Activated naive CD8-positive, alpha-beta T cell treated with anti-CD3 and anti-CD28 coated beads for 36 hours (primary cell): ENCODE measurements around the gene POU2AF2. TPM values are rescaled to one million over a fixed set of nuclear protein-coding genes. Genes with fewer than 3 reads are reported as not detected.
"Not testable (repeated sequence)": the region's sequence is repeated elsewhere in the genome, so short reads cannot be mapped to it uniquely, and the experiment has no call there.

Source experiments
- DNase-seq: peaks from one replicate; pipeline ENCODE4 v3.0.0; 2021
- H3K27ac Mint-ChIP-seq: one replicate; pipeline ENCODE4 v1.8.0; 2022; ENCODE audit warnings: mild to moderate bottlenecking, moderate library complexity, mixed read lengths
- H3K27me3 Mint-ChIP-seq: one replicate; pipeline ENCODE4 v1.8.0; 2022; ENCODE audit warnings: mild to moderate bottlenecking, mixed read lengths
- H3K36me3 Mint-ChIP-seq: one replicate; pipeline ENCODE4 v1.8.0; 2021; ENCODE audit warnings: mild to moderate bottlenecking, mixed read lengths
- H3K4me1 Mint-ChIP-seq: one replicate; pipeline ENCODE4 v1.8.0; 2021; ENCODE audit warnings: mixed read lengths
- H3K4me3 Mint-ChIP-seq: one replicate; pipeline ENCODE4 v1.8.0; 2022; ENCODE audit warnings: mild to moderate bottlenecking, moderate library complexity, mixed read lengths
- H3K9me3 Mint-ChIP-seq: one replicate; pipeline ENCODE4 v1.8.0; 2022; ENCODE audit warnings: mixed read lengths
- total RNA-seq, 2 experiments: library from RNA; stranded (reverse); gene quantifications; one replicate each; pipeline ENCODE4 v1.2.3, GENCODE V29; 2021

The POU2AF2 gene
- total RNA-seq, 2 experiments from 2014 or later = not detected

GRCh38 chr11:111283945-111284481, 38.5 kb downstream of the POU2AF2 start:
- H3K36me3 Mint-ChIP-seq = no peaks in the 10 kb centered on the region
- no peak overlapping the region for H3K4me3 Mint-ChIP-seq
- H3K9me3 Mint-ChIP-seq = no peaks in the 10 kb centered on the region
- H3K4me1 Mint-ChIP-seq = no peaks in the 10 kb centered on the region
- DNase-seq = no peak
- H3K27ac Mint-ChIP-seq = no peak overlapping the region
- no peaks in the 10 kb centered on the region for H3K27me3 Mint-ChIP-seq

DNA sequence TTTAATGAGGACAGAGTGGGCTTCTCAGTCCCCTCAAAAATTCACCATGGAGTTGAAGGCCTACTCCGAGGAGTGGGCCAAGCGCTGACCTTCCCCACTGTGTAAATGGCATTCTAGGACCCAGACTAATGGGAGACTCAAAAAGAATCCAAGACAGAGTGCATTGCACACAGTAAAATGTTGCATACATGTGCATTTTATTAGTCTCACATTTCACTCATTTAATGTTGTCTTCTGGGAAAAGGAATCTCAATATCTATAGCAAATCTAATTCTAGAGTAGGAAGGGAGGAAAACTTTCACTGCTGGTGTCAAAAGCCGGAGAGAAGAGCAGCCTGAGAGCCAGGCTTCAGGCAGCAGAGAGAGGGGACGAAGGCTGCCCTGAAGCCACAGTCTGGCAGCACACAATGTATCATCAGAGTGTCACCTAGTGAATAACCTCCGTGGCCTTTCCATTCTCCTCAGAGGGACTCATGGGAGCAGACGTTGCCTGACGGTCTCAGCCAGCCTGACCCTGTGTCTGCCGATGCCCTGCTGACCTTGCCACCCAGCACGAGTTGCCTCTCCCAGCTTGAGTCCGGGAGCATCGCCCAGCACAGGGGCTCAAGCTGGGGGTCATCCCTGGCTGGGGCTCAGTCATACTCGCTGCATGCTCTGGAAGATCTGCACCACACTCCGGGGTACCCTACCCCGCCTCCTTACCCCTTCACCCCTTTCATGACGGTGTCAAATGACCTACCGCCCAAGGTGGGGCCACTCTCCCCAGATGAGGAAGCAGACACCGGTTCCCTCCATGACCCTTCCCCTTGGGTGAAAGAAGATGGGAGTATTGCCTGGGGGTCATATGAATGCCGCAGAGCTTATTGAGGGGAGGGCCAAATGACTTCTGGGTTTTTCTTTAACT, 39.9 kb downstream of the POU2AF2 start:
- Mint-ChIP-seq H3K36me3 (no peaks in the 10 kb centered on the region), H3K4me1 (no peaks in the 10 kb centered on the region), H3K27me3 (no peaks in the 10 kb centered on the region), H3K9me3 (no peaks in the 10 kb centered on the region), H3K4me3 (no peak overlapping the region), H3K27ac (no peak overlapping the region)
- DNase-seq = no peak

DNA sequence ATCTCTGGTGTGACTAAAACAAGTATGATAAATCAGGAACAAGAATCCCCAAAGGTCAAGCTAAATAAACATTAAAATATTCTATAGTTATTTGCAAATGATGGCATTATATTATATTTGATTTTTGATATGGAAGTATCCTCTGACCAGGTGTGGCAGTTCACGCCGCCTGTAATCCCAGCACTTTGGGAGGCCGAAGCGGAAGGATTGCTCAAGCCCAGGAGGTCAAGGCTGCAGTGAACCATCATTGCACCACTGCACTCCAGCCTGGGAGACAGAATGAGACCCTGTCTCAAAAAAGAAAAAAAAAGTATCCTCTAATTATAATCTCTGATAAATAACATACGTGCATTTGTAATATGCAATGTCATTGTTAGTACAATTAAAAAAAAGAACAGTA, 46.2 kb downstream of the POU2AF2 start:
- H3K36me3 Mint-ChIP-seq = no peaks in the 10 kb centered on the region
- no peaks in the 10 kb centered on the region for H3K27me3 Mint-ChIP-seq
- no peak overlapping the region for H3K27ac Mint-ChIP-seq
- H3K4me1 Mint-ChIP-seq = no peaks in the 10 kb centered on the region
- H3K4me3 Mint-ChIP-seq = no peak overlapping the region
- no peak for DNase-seq
- no peaks in the 10 kb centered on the region for H3K9me3 Mint-ChIP-seq

DNA sequence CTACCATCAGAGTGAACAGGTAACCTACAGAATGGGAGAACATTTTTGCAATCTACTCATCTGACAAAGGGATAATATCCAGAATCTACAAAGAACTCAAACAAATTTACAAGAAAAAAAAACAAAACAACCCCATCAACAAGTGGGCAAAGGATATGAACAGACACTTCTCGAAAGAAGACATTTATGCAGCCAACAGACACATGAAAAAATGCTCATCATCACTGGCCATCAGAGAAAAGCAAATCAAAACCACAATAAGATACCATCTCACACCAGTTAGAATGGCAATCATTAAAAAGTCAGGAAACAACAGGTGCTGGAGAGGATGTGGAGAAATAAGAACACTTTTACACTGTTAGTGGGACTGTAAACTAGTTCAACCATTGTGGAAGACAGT, 46.9 kb downstream of the POU2AF2 start:
- H3K9me3 Mint-ChIP-seq, H3K4me3 Mint-ChIP-seq, H3K36me3 Mint-ChIP-seq, H3K27ac Mint-ChIP-seq, H3K4me1 Mint-ChIP-seq, H3K27me3 Mint-ChIP-seq, DNase-seq: not testable (repeated sequence)

GRCh38 chr11:111296196-111296595, 50.7 kb downstream of the POU2AF2 start:
- no peaks in the 10 kb centered on the region for H3K4me1 Mint-ChIP-seq
- no peak for DNase-seq
- peaks cover 33% of the 10 kb centered on the region for H3K27me3 Mint-ChIP-seq
- no peaks in the 10 kb centered on the region for H3K9me3 Mint-ChIP-seq
- H3K27ac Mint-ChIP-seq = no peak overlapping the region
- no peak overlapping the region for H3K4me3 Mint-ChIP-seq
- no peaks in the 10 kb centered on the region for H3K36me3 Mint-ChIP-seq

- no peaks in the 10 kb centered on the region for H3K36me3 Mint-ChIP-seq
- no peak overlapping the region for H3K4me3 Mint-ChIP-seq
- no peak for DNase-seq
- no peaks in the 10 kb centered on the region for H3K4me1 Mint-ChIP-seq
- no peak overlapping the region for H3K27ac Mint-ChIP-seq
- H3K27me3 Mint-ChIP-seq = peaks cover 45% of the 10 kb centered on the region
- H3K9me3 Mint-ChIP-seq = no peaks in the 10 kb centered on the region
Measured at GRCh38 chr11:111297696-111298095, 52.2 kb downstream of the POU2AF2 start.

GRCh38 chr11:111298413-111299100, 53.0 kb downstream of the POU2AF2 start, which contains the start of gene POU2AF3:
TSS of gene POU2AF3 (plus strand) at chr11:111298546. CDS start at chr11:111298582, 36 bp downstream.
- H3K4me3 Mint-ChIP-seq = no peak within 1 kb of the TSS

DNA sequence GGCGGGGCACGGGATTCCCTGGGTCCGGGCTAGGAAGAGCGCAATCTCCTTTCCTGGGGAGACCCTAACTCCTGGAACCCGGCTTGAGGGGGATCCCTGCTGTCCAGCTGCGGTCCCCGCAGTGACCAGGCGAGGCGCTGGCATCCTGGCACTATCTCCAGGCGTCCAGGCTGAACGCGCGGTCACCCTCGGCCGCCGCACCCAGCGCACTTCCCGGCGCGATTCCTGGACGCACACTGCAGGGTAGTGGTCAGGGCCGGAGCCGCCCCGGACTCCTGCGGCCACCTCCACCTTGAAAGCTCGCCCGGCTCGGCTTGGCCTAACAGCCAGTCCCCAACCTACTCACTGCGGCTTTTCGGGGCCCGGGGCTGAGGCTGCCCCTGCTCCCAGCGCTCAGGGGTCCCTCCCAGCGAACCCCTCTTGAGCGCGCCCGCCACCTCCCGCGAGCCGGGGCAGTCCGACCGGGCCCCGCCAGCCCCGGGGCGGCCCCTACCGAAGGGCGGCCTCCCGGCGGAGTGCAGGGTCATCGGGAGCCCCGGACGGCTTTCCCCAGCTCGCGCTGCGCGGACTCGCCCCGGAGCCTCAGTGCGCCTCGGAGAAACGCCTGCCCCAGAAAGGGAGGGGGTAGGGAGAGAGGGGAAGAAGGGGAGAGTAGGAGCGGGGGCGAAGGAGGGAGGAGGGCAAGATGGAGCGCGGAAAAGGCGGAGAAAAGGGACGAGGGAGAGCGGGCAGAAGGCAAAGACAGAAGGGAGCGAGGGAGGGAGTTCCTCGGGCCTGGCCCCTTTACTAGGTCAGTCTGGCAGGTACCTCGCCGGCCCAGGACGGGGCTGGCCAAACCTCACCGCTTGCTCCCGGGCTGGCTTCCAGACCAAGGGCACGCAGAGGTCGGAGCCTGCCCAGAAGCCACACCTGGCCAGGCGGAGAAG, 53.8 kb downstream of the POU2AF2 start:
- Mint-ChIP-seq H3K4me3 (no peak overlapping the region), H3K36me3 (no peaks in the 10 kb centered on the region), H3K4me1 (no peaks in the 10 kb centered on the region), H3K27ac (no peak overlapping the region), H3K9me3 (no peaks in the 10 kb centered on the region), H3K27me3 (peaks cover 48% of the 10 kb centered on the region)
- no peak for DNase-seq

More at GRCh38 chr11:111298413-111299100, 53.0 kb downstream of the POU2AF2 start, which contains the start of gene POU2AF3:
- Mint-ChIP-seq H3K27me3 (peaks cover 48% of the 10 kb centered on the region), H3K4me1 (no peaks in the 10 kb centered on the region), H3K27ac (no peak within 1 kb of the TSS), H3K36me3 (no peaks in the 10 kb centered on the region), H3K9me3 (no peaks in the 10 kb centered on the region)
- no peak for DNase-seq

GRCh38 chr11:111300569-111300968, 55.0 kb downstream of the POU2AF2 start:
- DNase-seq = no peak
- no peaks in the 10 kb centered on the region for H3K36me3 Mint-ChIP-seq
- peaks cover 56% of the 10 kb centered on the region for H3K27me3 Mint-ChIP-seq
- H3K9me3 Mint-ChIP-seq = no peaks in the 10 kb centered on the region
- no peak overlapping the region for H3K27ac Mint-ChIP-seq
- H3K4me3 Mint-ChIP-seq = no peak overlapping the region
- no peaks in the 10 kb centered on the region for H3K4me1 Mint-ChIP-seq

DNA sequence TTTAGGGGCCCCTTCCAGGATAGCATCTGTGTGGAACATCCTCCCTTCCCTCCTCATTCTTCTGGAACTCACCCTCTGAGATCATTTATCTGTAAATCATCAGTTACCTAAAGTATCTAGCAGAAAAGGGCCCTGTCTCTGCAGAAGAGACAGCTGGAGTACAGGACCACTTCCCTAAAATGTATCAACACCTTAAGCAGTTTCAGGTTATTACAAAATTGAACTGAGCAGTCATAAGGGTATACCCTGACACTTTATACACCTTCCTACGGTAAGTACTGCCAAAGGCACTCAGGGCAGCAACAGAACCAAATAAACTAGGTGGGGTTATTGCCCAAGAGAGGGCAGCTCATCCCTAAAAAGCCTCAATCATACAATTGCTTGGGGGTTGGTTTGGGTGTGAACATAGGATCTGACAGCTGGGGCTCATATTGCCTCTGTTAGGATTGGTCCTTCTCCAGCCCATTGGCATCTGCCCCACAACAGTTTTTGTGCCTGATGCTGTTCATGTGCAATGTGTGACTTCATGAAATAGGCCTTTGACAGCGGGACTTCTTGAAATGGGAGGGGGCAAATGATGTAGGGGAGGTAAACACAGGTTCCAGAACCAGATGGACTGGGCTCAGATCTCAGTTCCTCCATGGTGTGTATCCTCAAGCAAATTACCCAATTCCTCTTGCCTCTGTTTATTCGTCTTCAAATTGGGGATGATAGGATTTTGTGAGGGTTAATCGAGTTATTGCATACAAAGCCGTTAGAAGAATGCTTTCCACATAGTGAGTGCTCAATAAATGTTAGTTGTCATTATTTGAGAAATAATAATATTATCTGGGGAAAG, 55.7 kb downstream of the POU2AF2 start:
- Mint-ChIP-seq H3K27ac (no peak overlapping the region), H3K4me1 (no peaks in the 10 kb centered on the region), H3K27me3 (peaks cover 63% of the 10 kb centered on the region), H3K9me3 (no peaks in the 10 kb centered on the region), H3K4me3 (no peak overlapping the region), H3K36me3 (no peaks in the 10 kb centered on the region)
- DNase-seq = no peak

DNA sequence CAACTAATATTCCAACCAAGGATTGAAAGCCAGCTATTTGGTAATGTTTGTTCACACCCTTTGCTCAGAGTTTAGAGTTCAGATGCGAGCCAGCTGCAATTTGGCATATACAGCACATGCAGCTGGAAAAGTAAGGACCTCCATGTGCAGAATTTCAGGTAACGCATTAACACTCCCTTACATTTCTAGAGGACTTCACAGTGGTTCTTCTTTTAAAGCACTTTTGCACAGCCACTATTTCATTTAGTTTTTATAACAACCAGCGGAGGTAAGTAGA, 56.3 kb downstream of the POU2AF2 start:
- DNase-seq = no peak
- Mint-ChIP-seq H3K4me3 (no peak overlapping the region), H3K4me1 (no peaks in the 10 kb centered on the region), H3K36me3 (no peaks in the 10 kb centered on the region), H3K27ac (no peak overlapping the region), H3K27me3 (peaks cover 66% of the 10 kb centered on the region), H3K9me3 (no peaks in the 10 kb centered on the region)

GRCh38 chr11:111302298-111302697, 56.8 kb downstream of the POU2AF2 start:
- no peak for DNase-seq
- Mint-ChIP-seq H3K4me1 (no peaks in the 10 kb centered on the region), H3K36me3 (no peaks in the 10 kb centered on the region), H3K9me3 (no peaks in the 10 kb centered on the region), H3K27me3 (peaks cover 64% of the 10 kb centered on the region), H3K4me3 (no peak overlapping the region), H3K27ac (no peak overlapping the region)

- H3K27ac Mint-ChIP-seq = no peak overlapping the region
- H3K36me3 Mint-ChIP-seq = no peaks in the 10 kb centered on the region
- no peaks in the 10 kb centered on the region for H3K4me1 Mint-ChIP-seq
- H3K27me3 Mint-ChIP-seq = peaks cover 52% of the 10 kb centered on the region
- no peaks in the 10 kb centered on the region for H3K9me3 Mint-ChIP-seq
- no peak for DNase-seq
- no peak overlapping the region for H3K4me3 Mint-ChIP-seq
Measured at GRCh38 chr11:111303461-111303860, 57.9 kb downstream of the POU2AF2 start.

DNA sequence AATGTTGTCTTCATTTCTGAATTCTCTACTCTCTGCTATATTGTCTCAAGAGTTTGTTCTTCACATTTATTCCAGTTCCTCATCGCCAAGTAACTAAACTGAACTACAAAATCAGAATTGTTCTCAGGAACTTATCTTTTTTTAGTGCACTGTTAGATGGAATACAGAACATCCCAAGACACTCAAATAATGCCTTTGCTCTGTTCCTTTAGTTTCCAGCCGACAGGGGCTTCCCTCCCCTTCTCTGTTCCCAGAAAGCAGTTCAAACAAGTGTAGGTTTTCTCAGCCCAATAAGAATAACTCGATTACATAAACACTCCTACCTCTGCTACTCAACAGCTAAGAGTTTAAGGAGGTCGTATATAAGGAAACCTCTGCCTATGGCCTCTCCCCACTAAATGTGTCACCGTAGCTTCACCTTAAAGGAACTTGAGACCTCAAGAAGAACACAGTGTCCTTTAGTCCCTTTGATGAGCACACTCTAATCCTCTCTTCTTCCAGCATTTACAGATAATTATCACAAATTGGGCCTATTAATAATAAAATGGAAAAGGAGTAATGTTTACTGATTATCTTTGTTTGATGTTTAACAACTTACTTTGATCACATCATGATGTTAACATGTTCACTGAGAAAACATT, 59.8 kb downstream of the POU2AF2 start:
- no peak for DNase-seq
- no peak overlapping the region for H3K4me3 Mint-ChIP-seq
- no peaks in the 10 kb centered on the region for H3K36me3 Mint-ChIP-seq
- H3K4me1 Mint-ChIP-seq = no peaks in the 10 kb centered on the region
- H3K9me3 Mint-ChIP-seq = no peaks in the 10 kb centered on the region
- peaks cover 42% of the 10 kb centered on the region for H3K27me3 Mint-ChIP-seq
- no peak overlapping the region for H3K27ac Mint-ChIP-seq
